Stimulated activated CD4-positive, alpha-beta T cell treated with anti-CD3 and anti-CD28 coated beads, Interleukin-1b, Interleukin-23, amount 100 ng/mL, for 24 hours (primary cell): ENCODE results near the gene GCH1.

Experiments
- DNase-seq, 4 experiments: peaks; one replicate each; pipeline ENCODE4 v3.0.0-alpha.2; 2020; ENCODE audit warnings: low read depth in 4 of 4, low spot score in 1 of 4

The GCH1 gene

DNA sequence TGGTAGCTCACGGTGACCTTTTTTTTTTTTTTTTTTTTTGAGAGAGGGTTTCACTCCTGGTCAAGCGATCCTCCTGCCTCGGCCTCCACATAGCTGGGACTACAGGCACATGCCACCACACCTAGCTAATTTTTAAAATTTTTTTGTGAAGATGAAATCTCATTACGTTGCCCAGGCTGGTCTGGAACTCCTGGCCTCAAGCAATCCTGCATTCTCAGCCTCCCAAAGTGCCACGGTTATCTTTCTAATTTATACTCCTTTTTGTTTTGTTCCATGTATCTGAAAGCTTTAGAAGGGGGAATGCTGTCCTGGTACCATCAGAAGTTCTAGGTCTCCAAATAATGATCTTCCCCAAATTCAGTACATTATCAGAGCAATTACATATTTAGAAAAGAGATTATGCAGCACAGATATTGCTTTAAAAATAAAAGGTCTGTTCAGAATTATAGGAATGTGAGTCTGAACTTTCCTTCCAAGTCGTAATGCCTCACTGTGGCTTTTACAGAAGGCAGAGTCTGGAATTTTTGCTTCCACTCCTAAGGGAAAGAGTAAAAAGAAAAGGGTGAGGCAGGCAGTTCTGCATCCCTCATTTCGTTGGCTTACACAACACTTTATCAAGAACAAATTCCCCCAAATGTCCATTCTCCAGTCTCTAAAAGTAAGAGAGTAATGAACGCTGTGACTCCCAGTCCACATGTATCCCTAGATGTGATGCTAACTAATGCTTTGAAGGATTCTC is 73.0 kb downstream of the GCH1 start:
- no peak for DNase-seq

DNA sequence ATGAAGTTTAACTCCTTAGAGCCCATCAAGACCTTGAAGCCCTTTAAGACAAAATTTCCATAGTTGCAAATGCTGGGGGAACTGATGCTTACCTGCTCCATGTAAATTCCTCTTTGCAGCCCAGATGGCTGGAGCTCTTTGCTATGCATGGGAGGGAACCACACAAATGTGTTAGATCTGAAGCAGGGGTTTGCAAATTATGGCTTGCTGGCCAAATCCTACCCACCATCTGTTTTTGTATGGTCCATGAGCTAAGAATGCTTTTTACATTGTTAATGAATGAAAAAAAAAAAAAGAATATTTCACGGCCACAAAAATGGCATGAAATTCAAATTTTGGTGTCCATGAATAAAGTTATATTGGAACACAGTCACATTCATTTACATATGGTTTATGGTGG is 74.6 kb downstream of the GCH1 start:
- DNase-seq = no peak

DNA sequence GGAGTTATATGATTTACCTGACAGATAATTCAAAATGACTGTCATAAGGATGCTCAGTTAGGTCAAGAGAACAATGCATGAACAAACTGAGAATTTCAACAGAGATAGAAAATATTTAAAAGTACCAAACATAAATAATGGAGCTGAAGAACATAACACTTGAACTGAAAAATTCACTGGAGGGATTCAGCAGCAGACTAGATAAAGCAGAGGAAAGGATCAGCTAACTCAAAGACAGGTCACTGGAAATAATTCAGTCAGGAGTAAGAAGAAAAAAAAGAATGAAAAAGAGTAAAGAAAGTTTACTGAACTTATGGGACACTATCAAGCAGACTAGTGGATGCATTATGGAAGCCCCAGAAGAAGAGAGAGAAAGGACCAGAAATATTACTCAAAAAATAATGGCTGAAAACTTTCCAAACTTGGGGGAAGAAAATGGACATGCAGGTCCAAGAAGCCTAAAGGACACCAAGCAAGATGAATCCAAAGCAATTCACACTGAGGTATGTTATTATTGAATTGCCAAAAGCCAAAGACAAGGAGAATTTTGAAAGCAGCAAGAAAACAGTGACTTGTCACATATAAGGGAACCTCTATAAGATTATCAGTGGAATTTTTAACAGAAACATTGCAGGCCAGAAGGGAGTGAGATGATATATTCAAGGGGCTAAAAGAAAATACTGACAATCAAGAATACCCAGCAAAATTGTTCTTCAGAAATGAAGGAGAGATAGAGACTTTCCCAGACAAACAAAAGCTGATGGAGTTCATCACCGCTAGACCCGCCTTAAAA is 78.7 kb downstream of the GCH1 start:
- DNase-seq = no peak

DNA sequence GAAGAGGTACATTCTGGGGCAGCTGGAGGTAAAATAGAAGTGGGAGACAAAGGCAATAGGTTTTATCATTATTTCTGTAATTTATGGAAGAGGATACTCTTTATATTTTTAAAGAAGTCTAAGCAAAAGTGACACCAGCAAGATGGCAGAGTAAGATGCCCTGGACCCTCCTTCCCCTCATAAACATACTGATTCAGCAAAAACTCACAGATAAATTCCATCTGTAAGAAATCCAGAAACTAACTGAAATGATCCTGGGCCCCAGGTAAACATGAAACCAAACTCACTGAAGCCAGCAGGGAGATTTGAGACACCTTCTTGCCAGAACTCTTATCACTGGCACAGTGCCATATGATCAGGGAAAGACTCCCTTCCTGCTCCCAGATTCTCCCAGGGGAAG is 79.9 kb downstream of the GCH1 start:
- no peak for DNase-seq

DNA sequence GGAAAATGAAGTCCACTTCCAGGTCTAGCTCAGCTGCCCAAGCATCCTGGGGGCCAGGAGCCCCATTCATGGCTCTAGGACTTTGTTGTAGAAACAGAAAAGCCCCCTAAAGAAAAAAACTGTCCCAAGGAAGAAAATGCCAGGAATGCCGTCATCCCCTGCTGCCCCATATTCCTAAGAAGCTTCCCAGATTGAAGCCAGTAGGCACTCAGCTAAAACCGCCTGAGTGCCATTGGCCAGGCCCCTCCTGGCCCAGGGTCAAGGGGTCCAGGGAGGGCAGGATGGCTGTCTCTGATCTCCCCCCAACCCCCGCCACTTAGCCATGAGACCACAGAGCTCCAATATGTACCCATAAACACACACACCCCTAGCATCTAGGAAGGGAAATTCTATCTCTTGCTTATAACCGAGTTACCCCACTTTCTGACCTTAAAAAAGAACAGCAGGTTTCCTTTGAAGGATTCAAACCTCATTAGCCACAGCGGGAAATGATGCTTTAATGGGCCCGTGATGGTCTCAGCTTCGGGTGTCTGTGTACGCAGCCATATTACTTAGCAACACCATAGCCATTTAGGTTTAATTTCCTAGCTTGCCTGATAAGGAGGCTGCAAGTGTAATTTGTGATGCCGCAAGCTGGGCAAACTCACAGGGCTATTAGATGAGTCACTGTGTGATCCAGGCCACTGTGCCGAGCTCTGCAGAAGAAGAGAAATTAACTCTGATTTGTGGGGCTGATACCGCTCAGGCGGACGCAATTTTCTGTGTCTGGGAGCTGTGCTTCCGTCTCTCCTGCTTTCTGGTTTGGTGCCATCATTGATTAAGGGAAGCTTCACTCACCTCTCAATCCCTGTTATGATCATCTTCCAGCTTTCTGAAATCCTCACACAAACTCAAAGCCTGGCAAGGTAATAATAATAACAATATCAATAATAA is 84.2 kb downstream of the GCH1 start:
- no peak for DNase-seq

DNA sequence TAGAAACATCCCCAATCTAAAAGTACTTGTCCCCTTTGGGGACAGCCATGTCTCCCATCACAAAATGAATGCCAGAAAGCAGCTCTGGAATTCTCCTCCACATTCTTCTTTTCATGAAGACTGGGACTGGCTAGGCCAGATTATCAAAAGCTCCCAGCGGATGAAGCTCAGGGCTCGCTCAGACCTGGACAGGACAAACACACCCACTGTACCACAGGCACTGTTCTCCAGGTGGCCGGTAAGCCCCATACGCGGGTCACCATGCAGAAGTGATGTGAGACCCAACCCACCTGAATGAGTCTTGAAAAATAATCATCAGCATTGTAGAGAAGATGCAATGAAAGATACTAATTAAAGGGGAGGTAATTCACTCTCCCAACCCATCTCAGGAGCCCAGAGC is 85.1 kb downstream of the GCH1 start:
- no peak for DNase-seq

DNA sequence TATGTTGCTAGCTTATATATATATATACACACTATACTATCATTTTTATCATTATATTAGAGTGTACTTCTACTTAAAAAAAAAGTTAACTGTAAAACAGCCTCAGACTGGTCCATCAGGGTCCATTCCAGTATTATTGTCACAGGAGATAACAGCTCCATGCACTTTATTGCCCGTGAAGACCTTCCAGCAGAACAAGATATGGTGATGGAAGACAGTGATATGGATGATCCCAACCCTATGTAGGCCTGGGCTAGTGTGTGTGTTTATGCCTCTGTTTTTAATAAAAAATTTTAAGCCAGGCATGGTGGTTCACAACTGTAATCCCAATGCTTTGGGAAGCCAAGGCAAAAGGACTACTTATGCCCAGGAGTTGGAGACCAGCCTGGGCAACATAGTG is 86.2 kb downstream of the GCH1 start:
- no peak for DNase-seq

DNA sequence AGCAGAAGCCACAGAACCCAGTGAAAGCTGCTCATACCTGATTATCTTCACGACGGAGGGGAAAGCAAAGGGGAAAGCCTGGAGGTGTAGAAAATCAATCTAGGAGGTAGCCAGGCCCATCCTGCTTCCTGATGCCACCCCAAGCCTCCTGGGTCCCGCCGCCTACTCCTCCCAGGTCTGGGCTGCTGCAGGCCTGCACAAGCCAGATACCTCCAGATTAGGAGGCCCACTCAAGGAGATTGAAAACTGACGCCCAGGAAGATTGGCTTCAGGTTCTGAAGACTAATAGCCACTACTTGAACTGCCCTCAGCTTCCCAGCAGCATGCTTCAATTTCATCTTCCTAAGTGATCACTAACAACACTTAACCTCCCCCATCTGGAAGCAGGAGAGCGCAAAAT is 87.1 kb downstream of the GCH1 start:
- no peak for DNase-seq

DNA sequence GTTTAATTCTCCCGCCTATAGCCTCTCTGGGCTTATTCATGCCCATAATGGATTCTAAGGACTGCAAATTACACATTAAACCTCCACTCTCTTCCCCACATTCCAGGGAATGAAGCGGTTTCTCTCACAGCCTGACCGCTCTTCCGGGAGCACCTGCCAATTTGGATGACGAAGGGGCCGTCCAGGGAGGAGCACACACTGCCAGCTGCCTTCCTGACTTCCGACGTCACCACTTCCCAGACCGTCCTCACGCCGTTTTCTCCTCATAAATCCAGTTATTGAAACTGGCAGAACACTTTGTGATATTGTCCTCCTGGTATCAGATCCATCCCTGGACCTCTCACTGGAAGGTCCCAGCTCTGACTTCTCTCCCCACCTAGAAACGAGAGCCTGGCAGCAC is 87.6 kb downstream of the GCH1 start:
- DNase-seq = no peak

DNA sequence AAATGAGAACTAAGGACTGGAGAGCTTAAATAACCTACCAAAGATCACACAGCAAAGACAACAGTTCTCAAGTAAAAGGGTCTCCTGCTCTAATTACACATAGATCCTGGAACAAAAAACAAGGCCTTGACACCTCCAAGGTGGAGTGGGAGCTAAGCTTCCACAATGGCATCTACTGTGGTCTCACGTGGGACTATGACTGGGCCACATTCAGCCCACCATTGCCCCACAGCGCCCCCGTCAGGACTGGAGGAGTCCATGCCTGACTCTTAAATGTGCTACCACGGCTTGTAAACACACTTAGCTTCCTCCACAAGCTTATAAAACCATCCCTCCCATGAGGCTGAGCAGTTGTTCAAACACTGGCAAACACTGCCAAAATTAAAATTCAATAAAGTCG is 88.5 kb downstream of the GCH1 start:
- DNase-seq = peak in 2 of 4 experiments; percentile 11 to 30

DNA sequence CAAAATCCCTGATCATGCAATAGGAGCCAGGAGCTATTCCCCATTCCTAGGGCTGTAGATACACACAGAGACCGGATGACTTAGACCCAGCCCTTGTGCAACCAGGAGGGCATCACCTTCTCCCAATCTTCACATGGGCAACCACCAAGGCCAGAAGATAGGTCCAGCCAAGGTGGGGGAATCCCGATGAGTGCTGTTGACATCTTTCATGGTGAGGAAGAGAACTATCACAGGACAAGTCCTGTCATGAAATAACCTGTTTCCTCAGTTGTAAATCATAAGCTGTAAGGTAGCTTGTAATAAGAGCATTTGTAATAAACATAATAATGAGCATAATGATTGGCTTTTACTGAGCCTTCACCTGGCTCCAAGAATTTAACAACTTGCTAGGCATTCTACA is 89.5 kb downstream of the GCH1 start:
- no peak for DNase-seq

DNA sequence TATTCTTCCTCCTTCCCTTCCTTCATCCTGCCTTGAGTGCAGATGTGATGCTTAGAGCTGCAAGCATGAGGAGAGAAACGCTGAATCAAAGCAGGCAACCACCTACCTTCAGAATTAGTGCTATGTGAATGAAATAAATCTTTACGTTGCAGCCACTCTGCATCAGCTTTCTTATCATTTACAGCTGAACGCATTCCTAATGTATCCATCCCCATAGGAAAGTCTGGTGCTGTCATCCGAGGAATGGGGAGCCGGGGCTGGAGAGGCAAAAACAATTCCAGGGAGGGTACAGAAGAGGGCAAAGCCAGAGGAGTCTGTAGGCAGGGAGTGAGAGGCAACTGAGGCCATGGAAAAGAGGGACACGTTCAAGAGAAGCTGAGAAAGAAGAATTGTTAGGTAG is 90.0 kb downstream of the GCH1 start:
- DNase-seq = no peak

DNA sequence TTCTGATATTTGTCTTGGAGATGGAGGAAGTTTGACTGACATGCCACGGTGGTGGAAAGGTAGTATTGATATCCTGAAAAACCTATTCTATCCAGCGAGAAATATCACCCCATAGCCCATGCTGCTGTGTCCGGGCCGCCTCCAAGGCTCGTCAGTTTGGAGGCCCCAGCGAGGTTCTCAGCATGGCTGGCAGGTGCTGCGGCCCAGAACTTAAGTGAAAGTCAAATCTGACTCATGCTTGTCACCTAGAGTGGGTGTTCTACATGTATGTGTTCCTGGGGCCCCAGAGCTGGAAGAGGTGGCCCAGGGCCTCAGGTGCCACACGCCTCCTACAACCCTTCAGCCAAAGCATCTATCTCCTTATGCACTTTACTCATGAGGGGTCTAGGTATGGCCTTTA is 92.9 kb downstream of the GCH1 start:
- DNase-seq = no peak

DNA sequence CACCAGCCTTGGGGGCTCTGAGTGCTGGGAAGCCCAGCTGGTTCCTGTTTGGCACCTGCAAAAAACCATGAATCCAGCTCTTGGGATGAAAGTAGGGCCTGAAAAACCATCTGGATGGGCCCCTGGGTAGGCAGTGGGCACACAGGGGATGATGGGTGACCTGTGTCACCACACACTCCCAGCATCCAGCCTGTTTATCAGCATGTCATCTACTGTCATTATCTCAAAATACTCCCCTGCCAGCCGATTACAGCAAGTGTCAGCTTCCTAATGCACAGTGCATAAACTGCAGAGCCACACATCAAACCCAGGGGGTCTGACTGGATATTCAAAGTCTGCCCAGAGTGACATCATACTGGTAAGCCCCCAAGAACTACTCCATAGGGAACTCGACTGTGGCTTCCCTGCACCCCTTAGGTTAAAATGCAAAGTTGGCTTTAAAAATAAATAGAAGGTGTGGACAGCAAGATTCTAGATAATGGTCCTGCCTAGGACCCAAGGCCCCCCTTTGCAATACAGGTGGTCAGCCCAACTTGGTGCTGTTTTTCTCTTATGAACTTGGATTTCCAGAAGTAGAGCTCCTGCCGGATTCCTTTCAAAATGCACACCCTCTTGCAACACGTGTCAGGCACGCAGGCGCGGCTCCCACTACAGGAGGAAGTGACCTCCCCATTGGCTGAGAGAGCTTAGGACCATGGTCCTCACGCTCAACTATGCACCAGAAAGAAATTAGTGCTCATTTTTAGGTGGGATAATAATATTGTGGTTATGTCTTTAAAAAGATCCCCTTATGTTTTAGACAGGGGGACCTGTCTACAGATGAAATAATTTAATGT is 94.1 kb downstream of the GCH1 start:
- no peak for DNase-seq

DNA sequence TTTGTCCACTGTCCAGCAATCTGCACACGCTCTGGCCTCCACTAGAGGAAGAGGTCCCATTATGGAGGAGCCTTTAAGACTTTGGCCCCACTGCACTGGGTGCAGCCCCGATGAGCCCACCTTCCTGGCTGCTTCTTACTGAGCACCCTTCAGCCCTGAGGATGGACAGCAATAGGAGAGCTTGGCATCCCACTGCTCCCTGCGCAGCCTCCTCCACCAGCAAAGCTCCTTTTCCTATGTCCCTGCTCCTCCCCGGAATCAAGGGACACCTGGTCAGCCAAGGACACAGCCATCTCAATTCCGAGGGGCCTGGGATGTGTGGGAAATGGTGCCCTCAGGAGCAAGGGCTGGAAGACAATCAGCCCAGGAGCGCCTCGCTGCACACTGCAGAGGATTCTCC is 94.7 kb downstream of the GCH1 start:
- DNase-seq = no peak

DNA sequence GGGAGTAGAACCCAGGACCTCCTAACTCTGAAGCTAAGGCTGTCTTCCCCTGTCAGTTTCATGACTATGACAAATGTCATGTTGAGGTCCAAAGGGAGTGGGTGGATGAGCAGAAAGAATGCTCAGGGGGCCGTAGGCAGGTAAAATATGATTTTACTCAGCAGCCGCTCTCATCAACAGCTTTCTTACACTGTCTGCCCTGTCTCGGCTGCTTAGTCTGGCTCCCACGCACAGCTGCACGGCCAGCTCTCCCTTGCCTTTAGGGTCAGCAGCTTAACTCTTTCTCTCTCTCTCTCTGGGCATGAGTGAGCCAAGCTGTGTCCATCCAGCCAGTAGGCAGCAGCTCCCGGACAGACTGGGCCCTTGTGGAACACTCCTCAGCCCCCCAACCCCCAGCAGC is 95.2 kb downstream of the GCH1 start:
- DNase-seq = no peak

DNA sequence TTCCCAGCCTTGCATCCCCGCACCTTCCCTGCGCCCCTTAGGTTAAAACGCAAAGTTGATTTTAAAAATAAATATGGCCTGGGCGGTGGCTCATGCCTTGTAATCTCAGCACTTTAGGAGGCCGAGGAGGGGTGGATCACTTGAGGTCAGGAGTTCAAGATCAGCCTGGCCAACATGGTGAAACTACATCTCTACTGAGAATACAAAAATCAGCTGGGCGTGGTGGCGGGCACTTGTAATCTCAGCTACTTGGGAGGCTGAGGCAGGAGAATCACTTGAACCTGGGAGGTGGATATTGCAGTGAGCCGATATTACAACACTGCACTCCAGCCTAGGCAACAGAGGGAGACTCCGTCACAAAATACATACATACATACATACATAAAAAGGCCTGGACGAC is 96.0 kb downstream of the GCH1 start:
- no peak for DNase-seq

DNA sequence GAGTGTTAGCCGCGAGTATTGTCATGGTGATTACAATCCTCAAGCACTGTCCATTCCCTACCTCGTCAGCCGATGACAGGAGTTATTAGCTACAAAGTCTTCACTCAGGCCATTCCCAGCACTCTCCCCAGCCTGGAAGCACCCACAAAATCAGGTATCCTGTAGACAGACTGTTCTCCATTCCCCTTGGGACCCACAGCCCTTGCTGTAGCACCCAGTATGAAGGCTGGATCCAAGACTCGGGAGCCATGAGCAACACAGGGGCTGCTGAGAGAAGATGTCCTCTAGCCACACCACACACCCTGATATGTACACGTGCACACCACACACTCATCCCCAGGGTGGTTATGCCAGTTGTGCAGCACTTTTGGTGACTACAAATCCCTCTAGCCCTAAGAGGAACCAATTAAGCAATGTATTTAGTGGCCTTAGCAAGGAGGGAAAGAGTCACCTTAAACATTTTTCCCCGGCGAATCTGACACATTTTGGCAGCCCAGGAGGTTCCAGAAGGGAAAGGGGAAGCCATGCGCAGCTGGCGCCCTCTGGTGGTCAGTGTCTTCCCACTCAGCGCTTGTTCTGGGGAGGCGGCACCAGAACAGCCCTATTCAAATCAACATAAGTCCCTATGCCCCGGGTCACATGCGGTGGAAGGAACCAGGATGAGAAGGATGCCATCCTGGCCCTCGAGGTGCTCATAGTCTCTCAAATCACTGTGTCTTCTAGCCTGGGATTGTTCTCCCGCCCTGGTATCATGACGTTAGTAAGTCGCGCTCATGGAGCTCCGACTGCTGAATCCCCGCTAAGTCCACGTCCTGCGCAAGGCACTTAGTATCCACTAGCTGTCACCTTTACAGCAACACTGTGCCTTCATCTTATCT is 96.9 kb downstream of the GCH1 start:
- DNase-seq = peak; percentile 55 to 68 (median 68)

DNA sequence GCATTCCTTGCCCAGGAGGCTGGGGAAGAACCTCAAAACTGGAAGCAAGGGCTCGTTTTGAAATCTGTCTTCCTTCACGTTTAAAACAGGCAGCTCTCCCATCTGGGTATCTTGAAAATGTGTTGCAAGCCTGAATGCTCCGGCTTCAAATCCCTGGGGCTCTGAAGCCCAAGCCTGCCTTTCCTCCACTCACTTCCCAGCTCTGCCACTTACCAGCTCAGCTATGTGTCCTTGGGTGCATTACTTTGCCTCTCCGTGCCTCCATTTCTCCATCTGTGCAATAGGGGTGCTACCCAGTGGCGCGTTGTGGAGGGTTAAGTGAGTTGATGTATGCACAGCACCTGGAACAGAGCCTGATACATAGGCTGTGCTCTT is 97.6 kb downstream of the GCH1 start:
- no peak for DNase-seq

DNA sequence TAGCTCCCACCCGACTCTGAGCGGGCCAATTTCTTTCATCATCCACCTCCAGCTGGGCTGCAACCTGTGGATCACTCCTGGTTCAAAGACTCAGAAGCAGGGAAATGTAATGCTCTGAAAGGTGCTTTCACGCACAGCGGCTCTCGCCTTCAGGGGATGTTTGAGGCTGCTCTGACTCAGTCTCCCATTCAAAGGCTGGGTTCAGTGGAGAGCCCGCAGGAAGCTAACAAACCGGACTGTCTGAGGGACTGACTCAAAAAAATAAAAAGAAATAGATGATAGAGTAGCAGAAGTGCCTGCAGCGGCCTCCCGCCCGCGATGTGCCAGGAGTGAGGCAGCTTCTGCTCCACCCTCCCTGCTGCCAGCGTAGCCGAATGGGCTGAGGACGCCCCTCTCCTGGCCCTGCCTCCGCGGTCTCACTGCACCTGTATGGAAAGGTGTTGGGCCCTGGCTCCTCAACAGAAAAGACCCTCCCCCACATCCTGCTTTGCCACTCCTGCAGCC is 98.0 kb downstream of the GCH1 start:
- no peak for DNase-seq
